ENCODE data around the gene GFY.

The GFY gene, protein sequence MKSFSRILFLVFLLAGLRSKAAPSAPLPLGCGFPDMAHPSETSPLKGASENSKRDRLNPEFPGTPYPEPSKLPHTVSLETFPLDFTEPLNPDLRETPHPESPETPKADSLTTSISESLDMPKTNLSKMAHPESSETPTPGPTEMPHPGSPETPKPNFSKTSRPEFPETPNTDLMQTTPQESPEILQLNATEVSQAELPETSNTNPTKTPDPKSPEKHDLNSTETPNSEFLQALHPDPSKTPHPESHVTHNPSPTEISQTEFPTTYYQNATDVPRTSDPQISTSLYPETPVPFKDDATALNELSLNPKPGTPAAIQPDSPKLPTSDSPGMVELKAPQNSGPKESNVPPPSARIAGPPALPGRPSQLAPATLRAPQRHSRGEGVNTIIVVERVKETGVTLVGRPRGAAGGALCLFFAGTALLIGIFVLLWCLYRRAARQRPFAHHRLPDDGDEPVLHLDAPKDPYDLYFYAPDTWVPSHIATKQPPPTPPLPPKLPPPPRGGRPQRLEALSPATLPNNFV

GRCh38 chr19:49425178-49425577 is at the start of gene GFY:
GFY (plus strand) TSS chr19:49425388; CDS start chr19:49426431, 1,043 bp downstream.
- DNase-seq, result no peak

DNA sequence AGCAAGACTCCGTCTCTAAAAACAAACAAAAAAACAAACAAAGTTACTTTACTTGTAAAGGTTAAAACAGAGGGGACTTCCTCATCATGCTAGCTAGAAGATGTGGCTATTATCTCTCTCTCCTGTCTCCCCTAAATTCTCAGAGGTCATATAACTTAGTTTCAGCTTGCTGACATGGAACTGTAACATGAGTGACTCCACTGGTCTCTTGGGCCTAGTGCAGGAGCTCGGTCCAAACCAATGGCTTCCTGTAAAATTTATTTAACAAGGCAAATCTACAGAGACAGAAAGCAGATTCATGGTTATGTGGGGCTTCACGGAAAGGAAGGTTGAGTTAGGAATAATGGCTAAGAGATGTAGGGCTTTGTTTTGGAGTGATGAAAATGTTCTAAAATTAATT is 46.7 kb upstream of the GFY start:
- no peak for DNase-seq

DNA sequence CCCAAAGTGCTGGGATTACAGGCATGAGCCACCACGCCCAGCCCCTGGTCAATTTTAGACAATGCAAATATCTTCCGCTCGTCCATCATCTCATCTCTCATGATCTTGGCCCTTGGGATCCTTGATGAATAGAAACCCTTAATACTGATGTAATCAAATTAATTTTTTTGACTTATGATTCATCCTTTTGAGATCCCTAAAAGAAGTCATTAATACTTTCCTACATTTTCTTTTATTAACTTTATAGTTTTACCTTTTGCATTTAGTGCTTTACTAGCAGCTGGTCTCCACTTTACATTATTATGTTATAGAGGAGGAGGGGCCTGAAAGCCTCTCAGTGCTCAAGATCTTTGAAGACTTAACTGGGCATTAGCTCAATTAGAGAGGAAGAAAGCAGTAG is 44.8 kb upstream of the GFY start:
- DNase-seq, result no peak

GRCh38 chr19:49382639-49383038 is 42.5 kb upstream of the GFY start:
- no peak for DNase-seq

- DNase-seq, result no peak
Observed at GRCh38 chr19:49383599-49383998, 41.6 kb upstream of the GFY start.

GRCh38 chr19:49387936-49388372 is 37.2 kb upstream of the GFY start, which contains the start of gene KASH5:
KASH5 (plus strand) TSS chr19:49388249; CDS start chr19:49390884, 2,635 bp downstream.
- peak; percentile 78 for DNase-seq

- DNase-seq, result no peak
Observed at GRCh38 chr19:49389406-49389805, 35.8 kb upstream of the GFY start.

GRCh38 chr19:49390131-49390928 is 34.9 kb upstream of the GFY start:
- DNase-seq, result no peak

DNA sequence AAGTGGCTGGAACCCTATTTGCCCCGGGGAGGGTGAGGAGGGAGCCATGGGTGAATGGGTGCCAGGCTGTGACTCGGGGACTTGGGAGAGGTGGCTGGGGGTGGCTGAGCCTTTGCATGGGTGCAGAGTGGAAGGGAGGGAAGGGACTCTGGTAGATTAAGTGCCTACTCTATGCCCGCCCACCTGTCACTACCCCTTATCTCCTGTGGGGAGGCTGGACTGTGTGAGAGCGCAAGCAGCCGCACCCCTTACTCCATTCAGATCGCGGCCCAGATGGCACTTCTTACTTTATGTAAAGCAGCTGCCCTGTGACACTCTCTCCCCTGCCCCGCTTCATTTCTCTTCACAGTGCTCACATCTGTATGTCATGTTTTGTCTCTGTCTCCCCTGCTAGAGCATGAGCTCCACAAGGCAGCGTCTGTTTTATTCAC is 34.2 kb upstream of the GFY start:
- no peak for DNase-seq

DNA sequence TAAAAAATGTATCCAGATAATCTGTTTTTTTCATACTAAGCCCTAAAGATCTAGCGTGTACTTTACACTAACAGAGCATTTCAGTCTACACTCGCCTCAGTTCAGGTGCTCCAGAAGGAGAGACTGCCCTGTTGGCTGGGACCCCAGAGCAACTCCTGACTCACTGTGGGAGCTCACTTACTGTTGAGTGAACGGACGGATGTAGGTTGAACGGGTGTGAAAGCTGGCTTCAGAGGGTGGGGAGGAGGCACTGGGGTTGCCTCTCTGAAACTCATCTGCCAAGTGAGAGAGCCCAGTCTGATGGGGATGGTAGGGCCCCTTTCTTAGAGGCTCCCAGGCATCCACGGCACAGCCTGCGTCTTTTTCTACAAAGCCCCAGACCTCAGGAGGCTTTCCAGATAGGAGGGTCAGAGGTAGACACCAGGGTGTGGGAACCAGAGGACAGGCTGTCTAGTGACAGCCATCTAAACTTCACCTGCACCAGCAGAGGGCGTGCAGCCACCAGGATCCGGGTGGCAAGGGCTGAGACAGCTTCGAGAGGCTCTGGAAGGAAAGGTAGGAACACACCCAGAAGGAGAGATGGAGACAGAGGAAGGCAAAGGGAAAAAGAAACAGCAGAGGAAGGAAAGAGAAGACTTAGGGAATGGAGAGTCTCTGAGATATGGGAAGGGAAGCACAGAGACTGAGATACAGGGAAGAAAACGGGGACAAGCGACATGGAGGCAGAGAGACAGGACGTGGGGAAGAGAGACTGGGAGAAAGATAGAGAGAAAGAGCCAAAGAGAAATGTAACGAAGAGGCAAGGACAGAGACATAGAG is 33.4 kb upstream of the GFY start:
- DNase-seq, result peak; percentile 78

DNA sequence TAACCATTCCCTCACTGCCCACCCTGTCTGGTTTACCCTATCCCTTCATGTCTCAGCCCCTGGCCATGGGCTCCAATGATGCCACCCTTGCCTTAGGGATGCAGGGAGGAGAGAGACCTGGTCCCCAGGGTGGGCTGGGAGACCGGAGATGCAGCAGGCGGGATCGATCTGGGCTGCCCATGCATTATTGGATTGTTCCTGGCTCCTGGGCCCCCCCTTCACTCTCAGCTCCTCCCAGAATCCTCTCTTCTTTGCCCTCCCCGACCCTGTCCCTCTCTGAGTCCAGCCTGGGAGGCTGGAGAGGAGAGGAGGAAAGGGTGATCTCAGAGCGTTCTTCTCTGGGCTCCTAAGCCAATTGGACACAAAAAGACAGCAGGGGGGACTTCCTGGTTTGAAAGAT is 31.3 kb upstream of the GFY start:
- no peak for DNase-seq

DNA sequence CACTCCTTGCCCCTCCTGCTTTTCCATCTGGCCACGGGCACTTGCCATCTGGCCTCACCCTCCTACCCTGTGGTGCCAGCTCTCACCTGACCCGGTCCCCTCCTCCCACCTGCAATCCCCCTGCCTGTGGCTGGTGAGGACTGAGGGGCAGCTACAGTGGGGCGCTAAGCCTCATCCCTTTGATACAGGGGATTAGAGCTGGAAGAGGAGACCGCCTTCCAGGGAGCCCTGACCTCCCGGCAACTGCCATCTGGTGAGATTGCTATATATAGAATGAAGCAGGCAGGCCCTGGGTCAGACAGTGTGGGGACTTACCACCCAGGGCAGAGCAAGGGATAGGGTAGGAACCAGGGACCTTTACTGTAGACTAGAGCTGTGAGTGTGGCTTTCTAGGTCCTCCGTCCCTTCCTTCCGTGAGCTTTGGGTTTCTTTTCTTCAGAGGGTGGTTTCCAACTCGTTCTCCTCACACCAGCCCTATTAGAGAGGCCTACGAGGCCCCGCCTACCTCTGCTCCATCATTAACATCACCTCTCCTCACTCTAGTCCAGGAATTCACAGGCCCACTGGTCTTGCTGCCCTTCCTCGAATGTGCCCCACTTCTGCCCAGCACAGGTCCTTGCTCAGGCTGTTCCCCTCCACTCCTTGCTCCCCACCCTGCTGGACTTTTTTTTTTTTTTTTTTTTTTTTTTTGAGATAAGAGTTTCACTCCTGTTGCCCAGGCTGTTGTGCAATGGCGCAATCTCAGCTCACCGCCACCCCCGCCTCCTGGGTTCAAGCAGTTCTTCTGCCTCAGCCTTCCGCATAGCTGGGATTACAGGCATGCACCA is 29.4 kb upstream of the GFY start:
- DNase-seq, result no peak

- DNase-seq, result no peak
Observed at GRCh38 chr19:49396738-49397505, 28.3 kb upstream of the GFY start.

DNA sequence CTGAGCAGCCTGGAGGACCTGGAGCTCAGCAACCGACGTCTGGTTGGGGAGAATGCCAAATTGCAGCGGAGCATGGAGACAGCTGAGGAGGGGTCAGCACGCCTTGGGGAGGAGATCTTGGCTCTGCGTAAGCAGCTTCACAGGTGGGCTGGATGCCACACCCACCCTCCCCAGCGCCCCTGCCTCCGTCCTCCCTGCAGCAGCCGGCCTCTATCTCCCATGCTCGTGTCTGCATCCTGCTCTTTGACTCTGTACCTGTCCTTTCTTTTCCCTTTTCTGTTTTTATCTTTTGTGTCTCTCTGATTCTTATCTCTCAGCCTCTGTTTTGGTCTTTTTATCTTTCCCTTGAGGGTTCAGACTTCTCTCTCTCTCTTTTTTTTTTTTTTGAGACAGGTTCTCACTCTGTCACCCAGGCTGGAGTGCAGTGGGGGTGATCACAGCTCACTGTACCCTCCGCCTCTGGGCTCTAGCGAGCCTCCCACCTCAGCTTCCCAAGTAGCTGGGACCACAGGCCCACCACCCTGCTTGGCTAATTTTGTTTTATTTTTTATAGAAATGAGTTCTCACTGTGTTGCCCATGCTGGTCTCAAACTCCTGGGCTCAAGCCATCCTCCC is 27.1 kb upstream of the GFY start:
- no peak for DNase-seq

- no peak for DNase-seq
Observed at GRCh38 chr19:49398931-49399330, 26.3 kb upstream of the GFY start.

DNA sequence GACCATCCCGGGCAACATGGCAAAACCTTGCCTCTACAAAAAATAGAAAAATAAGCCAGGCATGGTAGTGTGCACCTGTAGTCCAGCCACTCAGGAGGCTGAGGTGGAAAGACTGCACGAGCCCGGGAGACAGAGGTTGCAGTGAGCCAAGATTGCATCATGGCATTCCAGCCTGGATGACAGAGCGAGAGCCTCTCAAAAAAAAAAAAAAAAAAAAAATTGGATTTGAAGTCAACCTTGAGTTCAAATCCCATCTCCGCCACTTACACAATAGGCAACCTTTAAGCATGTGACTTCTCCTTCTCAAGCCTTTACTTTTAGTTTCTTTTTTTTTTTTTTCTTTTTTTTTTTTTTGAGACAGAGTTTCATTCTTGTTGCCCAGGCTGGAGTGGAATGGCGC is 25.2 kb upstream of the GFY start:
- DNase-seq, result no peak

GRCh38 chr19:49403404-49404187 is 21.6 kb upstream of the GFY start:
- DNase-seq, result no peak

DNA sequence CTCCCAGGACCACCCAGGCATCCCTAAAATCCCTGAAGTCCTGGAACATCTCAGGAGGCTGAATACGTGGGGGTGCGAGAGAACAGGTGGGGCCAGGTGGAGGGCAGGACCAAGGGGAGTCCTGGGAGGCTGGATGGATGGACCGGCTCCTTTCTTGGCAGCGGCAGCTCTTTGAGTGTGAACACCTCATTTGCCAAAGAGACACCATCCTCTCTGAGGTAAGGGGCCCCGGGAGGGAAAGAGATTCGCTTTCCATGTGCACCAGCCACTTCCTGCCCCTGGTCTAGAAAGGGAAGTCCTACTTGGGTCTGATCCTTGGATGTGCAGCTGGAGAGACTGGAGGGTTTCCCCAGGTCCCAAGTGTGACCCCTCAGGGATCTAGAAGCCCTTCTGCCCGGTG is 18.1 kb upstream of the GFY start:
- no peak for DNase-seq

DNA sequence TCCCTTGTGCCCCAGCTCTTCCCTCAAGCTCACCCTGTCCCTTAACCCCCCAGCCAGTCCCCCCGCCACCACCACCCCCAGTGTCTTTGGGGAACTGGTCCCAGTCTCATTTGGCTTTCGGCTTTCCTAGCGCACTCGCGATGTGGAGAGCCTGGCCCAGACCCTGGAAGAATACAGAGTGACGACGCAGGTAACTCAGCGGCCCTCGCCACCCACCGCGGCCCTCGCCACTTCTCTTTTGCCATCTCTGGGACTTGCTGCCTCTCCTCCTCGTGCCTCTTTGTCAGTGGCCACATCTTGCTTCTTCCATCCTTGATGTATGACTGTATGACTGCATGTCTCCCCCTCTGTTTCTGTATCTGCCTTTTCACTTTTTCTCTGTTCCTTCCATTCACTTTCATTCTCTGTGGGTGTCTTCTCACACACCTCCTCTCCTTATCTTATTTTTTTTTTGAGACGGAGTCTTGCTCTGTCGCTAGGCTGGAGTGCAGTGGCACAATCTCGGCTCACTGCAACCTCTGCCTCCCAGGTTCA is 17.6 kb upstream of the GFY start:
- DNase-seq, result no peak

Measured in activated gamma-delta T cell treated with Interleukin-2 at 50 U/mL for 16 hours (primary cell).